HG03139 (cell line): ENCODE results near the gene CARD9.
"Not testable (repeated sequence)": the region's sequence is repeated elsewhere in the genome, so short reads cannot be mapped to it uniquely, and the experiment has no call there.

Source experiments
- ATAC-seq: cut with Tn5 transposase; IDR thresholded peaks from one replicate; pipeline ENCODE4 v1.9.1; 2021; ENCODE audit not compliant: unreplicated experiment

The CARD9 gene

DNA sequence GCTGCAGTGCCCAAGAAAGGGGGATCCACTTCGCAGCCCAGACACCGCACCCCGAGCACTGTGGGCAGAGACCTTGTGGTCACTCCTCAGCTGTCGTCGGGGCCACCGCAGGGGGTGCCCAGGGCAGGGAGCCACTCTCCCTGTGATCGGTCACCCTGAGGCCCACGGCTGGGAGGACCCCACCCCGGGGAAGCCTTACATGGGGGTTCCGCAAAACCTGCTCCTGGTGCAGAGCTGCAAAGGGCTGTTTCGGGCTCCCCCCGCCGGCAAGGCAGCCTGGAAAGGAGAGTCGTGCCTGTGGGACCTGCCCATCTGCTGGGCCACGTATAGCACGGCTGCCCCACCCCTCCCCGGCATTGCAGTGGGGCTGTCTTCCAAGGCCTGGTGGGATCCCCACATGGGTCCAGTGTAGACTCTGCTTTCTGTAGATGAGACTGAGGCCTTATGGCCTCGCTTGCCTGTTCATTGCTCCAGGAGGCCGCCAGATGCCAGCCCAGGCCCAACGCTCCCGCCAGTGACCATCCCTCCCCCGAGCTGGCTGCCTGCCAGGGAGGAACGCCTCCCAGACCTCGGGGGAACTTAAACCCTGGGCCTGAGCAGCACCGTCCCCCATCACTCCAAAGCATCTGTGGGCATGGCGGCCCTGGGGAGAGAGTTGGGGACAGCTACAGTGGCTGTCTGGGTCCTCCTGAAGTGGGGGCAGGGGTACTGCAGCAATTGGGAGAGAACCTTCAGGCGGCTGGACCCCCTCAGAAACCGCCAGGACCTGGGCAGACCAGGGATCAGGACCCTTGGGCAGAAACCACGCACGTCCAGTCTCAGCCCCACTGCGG is 8.3 kb downstream of the CARD9 start:
- no peak for ATAC-seq

DNA sequence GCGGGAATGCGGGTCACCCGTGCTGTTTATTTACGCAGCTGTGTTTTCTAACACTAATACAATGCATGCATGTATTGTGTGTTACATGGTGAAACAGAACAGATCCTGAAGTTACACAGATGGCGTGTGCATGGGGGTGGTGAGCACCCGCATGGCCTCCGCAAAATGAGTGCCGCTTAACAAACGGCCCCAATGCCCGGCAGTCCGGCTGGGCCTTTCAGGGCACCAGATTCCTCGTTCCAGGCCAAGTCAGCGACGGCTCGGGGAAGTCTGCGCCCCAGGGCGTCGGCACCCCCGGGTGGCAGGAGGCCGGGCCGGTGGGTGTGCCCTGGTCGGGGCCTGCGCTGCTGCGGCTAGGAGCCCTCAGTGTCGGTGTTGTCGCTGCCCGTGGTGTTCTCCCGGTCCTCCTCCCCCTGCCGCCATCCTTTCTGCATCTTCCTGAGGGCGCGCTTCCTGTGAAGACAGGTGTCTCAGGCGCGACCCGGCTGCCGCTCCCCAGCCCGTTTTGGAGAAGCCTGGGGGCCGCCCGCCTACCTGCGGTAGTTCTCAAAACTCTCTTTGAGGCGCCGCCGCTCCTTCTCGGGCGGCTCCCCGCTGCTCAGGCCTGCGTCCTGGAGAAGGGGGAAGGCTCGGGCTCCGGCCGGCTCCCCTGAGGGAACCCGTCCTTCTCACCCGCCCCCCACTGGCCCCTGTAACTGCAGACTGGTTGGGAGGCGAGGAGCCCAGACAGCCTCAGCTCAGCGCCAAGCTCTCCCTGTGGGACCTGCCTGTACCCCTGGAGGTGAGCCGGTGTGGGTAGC is 9.3 kb downstream of the CARD9 start:
- no peak for ATAC-seq

DNA sequence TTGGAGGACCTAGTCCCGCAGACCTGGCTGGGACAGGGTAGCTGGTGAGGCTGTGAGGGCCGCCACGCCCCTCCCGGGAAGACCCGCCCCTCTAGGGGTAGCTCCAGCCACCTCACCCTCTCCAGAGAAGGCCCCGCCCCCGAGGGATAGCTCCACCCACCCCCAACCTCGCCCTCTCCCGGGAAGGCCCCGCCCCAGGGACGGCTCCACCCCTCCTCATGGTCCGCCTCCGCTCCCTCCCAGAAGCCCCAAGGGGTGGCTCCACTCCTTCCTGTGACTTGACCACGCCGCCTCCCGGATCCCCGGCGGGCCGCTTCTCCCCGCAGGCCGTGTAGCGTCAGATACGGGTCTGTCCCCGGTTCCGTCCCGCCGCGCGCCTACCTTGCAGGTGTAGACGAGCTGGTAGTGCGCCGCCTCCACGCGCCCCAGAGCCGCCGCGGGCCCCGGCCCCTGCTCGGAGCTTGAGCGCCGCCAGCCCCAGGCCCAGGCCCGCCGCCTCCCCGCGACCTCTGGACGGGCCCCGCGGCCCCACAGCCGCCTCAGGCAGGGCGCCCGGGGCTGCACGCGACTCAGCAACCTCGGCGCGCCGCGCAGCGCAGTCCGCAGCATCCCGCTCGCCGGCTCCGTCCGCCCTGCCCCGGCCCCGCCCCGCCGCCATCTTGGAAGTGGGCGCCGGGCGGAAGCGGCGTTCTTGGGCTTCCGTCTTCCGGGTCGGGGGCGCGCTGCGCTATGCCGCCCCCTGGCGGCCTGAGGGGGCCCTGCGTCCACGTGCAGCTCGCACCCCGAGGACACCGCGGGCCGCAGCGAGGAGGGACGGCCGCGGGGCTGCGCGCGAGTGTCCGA is 10.1 kb downstream of the CARD9 start, which contains the start of gene DNLZ:
Gene DNLZ (minus strand): TSS at position 639 of the 843 bp plus-strand sequence. CDS start 30 bp downstream, at position 609.
- ATAC-seq = peak; percentile 67

DNA sequence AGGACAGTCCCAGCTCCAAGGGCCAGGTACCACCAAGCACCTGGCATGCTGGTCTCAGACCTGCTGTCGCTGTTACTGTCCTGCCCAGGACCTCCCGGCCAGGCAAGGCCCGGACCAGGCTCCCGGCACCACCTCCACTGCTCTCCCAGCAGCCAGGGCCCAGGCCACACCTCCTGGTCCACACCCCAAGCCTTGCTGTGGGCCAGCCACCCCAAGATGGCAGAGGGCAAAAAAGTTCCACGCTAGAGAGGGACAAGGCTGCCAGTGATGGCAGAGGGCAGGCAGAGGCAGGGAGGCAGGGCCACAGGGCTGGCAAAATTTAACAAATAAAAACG is 11.1 kb downstream of the CARD9 start:
- ATAC-seq = no peak

DNA sequence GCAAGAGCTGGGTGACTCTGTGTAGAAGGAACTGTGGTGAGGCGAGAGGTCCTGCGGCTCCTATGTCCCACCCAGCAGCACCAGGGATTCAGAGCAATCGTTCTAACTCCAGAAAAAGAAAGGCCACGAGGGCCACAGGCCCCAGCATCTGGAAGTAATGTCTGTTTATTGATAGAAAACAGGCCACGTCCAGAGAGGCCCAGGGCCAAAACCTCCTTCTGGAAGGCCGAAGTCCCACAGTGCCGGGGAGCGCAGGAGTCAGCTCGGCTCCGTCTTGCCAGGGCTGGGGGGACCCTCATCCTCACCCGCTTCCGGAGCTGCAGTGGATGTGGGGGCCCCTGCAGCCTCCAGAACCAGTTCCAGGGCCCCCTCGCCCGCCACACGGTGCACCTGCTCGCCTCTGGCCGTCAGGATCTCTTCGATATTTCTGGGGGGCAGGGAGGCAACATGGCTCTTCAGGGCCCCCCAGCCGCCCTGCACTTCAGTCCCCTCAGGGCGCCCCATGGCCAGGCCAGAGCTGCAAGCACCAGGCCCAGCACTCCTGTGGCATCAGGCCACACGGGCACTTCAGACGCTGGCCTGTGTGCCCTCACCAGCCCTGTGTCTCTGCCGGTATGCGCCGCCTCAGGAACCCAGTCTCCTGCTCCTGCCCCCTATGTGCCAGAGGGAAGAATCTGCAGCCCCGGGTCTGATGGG is 11.6 kb downstream of the CARD9 start:
- ATAC-seq = no peak

DNA sequence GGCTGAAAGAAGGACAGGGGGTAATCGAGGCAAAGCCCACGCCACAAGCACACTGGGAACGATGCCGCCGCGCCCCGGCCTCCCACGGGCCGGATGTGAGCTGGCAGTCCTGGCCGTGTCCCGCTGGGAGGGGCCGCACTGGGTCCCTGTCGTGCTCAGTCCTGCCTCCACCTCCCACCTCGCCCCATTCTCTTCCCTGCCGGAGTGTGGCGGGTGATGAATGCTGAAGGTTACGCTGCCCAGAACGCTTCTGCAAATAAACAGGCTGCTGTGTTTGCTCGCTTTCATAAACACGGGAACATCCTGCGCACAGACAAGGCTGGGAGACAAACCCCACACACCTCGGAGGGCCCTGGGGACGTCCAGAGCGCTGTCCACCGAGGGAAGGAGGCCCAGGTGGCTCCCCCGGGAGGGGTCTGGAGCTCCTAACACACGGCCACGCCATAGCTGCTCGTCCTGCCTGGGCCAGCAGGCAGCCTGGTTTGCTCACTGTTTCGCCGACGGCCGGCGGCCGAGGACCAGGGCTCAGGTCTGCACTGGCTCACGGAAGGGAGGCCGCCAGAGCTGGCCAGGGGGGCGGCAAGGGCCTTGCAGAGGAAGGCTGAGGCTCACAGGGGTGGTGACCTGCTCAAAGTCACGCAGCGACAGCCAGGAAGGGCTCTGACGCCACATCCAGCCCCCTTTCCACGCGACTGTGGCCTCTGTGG is 12.3 kb downstream of the CARD9 start:
- no peak for ATAC-seq

DNA sequence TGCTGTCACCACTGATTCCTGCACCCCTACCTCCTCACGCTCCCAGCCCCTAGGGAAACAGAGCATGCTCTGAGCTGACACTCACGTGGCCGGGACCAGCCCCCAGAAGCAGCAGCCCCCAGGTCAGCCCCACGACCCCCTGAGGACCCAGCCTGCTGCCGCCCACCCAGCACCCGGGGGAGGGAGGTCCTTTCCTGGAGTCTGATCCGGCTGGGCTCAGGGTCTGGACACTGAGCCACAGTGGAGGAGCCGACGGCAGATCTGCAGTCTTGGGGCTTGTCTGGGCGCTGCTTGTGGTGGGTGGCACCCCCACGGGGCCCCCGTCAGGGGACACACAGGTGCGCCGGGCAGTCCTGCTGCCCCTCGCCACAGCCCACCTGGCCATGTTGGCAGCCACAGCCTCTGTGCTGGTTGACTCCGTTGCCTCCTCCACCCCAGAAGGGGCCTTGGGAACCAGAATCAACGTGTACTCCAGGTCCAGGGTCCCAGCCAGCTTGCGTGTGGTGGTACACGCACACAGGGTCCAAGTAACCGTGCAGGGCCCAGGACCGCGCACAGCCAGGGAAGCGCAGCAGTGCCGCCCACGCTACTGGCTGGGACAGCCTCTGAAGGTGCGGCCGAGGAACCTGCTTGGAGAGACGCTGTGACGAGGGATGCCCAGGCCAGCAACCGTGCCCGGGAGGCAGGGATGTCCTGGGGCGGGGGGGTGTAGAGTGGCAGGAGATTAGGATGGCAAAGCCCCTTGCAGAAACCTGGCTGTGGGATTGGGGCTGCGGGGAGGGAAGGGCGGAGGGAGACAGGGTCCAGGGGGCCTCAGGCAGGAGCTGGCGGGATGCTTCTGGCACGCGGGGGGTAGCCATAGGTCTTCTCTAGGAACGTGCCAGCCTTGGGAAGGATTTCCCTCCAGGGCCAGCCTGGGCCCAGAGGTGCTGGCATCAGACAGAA is 13.4 kb downstream of the CARD9 start:
- no peak for ATAC-seq

DNA sequence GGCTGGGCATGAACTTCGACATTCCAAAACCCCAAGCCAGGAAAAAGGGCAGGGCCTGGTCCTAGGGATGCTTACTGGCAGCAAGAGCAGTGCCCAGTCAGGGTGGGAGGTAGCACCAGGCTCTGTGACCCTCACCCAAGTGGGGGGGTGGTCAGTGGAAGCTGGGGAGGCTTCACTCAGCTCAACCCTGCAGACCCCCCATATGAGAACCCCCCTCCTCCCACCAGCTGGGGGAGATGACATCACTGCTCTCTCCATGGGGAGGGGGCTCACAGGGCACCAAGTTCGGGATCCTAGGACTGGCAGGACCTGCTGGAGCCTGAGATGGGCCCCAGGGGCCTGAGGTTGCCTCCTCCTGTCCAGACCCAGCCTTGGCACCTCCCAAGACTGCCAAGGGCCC is 14.6 kb downstream of the CARD9 start:
- no peak for ATAC-seq

DNA sequence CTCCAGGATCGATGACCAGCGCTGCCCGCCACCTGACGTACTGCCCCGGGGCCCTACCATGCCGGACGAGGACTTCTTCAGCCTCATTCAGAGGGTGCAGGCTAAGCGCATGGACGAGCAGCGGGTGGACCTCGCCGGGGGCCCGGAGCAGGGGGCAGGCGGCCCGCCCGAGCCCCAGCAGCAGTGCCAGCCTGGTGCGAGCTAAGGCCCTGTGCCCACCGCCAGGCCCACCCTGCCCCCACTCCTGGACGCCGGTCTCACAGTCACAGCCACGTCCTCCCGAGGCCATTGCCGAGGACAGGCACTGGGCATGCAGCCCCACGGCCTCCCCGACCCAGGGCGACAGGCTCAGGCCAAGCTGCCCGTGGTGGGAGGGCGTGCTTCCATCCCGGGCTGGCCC is 15.5 kb downstream of the CARD9 start:
- no peak for ATAC-seq

DNA sequence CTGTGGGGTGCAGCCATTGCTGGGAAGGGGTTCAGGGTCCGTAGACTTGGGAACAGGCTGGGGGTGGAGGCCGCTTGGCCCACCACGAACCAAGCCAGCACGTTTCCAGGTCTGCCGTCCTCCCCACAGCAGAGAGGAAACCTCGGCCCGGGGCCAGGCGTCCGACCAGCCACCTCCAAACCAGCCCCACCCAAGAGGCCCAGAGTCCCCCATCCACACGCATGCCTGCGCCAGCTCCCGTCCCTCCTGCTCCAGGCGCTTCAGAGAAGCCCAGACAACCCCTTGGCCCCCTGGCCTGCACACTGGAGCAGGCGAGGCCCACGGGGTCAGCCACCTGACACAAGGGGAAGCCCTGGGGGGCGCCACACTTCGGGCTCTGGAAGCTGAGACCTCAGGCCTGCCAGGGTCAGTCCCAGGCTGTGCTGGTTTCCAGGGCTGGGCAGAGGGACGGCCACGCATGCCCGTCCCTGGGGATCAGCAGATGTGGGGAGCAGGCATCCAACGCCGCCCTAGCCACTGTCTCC is 16.2 kb downstream of the CARD9 start:
- ATAC-seq = no peak

DNA sequence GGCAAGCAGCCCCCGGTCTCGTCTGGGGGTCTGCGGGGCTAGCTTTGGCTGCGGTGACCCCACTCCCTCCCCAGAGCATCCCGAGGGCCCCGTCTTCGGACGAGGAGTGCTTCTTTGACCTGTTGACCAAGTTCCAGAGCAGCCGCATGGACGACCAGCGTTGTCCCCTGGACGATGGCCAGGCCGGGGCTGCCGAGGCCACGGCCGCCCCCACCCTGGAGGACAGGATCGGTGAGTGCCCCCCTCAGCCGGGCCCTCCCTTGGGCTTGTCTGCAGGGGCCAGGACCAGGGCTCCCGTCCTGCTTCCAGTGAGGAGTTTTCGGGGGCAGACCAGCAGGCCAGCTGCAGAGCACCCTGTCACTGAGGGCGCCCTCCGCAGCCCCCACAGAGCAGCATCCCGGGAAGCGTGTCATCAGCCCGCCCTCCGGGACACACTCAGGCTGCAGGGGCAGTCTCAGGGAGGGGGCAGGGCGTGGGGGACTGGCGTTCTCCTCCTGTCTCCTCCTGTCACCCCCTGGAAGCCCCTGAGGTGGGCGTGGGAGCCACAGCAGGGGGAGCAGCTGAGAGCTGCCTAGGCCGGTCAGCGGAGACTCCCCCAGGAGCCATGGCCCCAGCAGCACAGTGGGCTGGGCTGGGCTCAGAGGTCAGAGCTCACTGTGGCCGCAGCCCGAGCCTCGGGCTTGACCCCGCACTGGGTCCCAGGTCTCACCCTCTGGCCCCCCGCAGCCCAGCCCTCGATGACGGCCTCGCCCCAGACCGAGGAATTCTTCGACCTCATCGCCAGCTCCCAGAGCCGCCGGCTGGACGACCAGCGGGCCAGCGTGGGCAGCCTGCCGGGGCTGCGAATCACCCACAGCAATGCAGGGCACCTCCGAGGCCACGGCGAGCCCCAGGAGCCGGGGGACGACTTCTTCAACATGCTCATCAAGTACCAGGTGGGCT is 17.6 kb downstream of the CARD9 start:
- ATAC-seq = no peak

DNA sequence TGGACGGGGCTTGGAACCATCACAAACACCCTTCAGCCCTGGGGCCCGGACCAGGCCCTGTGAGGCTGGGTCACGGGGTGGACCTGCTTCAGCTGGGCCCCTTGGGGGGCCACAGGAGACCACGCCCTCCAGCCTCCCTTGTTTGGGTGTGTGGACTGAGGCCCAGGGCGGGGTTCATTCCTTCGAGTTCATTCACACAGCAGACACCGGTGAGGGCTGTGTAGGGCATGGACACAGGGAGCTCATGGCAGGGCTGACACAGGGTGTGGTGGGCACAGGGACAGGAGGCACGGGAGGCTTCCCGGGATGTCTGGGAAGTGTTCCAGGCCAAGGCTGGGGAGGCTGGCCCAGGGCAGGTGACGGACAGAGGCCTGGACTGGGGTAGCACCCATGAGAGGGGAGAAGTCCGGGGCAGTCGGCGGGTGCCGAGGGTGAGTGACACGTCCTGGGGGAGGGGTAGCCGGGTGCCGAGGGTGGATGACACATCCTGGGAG is 18.8 kb downstream of the CARD9 start:
- no peak for ATAC-seq

DNA sequence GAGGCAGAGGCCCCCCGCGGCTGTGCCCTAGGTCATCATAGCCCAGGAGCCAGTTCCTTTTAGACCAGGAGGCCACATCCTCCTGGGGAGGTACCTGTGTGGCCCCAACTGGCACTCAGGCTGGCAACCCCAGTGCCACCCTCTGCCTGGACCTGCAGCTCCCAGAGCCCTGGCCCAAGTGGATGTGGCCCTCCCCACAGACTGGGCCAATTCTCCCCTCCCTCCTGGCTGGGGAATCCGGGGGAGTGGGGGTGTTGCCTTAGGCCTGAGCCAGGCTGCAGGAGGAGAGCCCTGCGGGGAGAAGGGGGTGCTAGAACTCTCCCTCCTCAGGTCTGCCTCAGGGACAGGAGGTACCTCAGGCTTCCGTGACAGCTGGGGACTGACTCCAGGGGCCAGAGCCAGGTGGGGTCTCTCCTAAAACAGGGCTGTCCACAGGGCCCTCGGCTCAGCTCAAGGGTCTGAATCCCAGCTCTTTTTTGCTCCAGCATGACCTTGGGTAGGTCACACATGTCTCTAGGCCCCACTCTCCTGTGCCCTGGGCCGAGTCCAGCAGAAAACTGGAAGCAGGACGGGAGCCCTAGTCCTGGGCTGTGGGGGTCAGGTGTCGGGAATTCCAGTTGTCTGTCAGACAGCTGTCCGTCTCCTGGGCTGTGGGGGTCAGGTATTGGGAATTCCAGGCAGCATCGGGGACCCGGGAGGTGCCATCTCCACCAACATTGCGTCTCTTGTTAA is 19.5 kb downstream of the CARD9 start:
- no peak for ATAC-seq

DNA sequence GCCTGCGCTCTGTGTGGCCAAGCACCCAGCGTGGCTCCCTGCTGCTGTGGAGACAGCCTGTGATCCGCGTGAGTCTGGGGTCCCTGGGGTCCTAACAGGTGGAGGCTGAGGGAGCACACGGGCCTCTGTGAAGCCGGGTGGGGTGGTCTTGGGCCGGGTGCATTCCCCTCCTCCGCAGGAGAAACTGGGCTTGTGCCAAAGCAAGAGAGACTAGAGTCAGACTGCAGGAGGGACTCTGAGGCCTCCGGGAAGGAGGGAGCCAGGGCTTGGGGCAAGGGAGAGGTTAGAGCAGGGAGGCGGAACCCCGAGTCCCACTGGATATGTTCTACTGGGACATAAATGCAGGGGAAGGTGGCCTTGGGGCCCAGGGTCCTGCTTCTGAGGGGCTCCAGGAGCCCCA is 20.4 kb downstream of the CARD9 start:
- ATAC-seq = no peak

DNA sequence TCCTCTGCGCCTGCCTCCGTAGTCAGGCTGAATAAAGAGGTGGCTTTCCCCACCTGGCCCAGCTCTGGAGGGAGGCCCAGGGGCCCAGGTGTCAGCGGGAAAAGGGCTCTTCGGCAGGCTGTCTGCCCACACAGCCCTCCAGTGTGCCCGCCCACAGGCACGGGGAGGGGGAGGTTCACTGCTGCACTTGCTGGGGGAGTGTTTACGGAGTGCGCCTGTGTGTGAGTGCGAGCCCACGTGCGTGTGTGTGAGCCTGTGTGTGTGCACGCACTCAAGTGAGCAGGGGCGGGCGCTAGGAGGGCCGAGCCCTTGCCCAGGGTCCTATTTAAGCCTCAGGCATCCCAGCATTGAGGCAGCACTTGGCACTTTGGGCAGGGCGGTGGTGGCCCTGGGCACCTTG is 20.8 kb downstream of the CARD9 start:
- ATAC-seq = no peak

DNA sequence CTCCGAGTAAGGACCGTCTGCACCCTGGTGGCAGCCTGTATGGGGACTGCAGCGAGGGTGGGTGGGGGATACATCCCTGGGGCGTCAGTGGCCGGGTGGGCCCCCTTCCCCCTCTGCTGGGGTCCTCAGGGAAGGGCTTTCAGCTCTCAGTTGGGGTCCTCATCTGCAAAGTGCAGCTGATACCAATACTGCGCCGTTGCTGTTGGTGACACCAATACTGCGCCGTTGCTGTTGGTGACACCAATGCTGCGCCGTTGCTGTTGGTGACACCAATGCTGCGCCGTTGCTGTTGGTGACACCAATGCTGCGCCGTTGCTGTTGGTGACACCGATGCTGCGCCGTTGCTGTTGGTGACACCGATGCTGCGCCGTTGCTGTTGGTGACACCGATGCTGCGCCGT is 21.6 kb downstream of the CARD9 start:
- ATAC-seq = not testable (repeated sequence)

DNA sequence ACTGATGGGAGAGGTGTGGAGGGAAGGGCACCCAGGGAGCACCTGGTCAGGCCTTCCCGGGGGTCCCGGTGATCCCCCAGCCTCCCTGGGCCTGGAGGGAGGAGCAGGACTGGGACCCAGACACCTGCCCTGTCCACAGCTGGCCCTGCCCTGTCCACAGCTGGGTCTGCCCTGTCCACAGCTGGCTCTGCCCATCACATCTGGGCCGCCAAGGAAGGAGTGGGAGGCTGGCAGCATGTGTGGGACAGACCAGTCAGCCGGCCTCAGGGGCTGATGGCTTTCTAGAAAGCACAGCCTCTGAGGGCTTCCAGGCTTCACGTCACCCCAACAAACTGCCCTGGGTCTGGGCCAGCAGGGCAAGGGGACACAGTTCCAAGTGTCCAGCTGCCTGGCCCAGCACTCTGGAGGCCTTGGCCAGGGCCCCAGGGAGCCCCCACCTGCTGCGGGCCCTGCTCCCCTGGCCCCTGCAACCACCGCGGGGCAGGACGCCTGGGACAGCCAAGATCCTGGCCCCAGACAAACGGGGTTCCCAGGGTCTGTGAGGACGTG is 22.1 kb downstream of the CARD9 start:
- no peak for ATAC-seq
